GM19463 (cell line): ENCODE results near the gene PIK3AP1.

Experiments used
- ATAC-seq: cut with Tn5 transposase; IDR thresholded peaks from one replicate; pipeline ENCODE4 v1.9.1; 2021; ENCODE audit warnings: mild to moderate bottlenecking, moderate library complexity; ENCODE audit not compliant: unreplicated experiment

PIK3AP1 gene

GRCh38 chr10:96676272-96677112 is 43.8 kb downstream of the PIK3AP1 start:
- ATAC-seq: no peak

DNA sequence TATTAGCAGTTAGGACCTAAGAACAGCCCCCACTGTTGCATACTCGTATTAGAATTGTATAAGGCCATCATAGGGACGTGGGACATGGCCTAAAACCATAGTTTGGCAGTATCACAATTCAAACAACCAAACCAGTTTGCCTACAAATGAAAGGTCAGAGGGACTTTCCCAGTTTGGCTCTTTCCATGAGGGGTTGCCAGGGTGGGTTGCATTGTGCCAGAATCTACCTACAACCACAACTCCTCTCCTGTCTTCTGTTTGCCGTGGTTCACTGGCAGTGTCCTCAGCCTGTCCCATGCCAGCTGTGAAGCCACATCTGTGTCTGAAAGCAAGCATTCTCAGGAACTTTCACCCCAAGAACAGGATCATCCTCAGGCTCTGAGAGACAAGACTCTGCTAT is 44.5 kb downstream of the PIK3AP1 start:
- no peak for ATAC-seq

GRCh38 chr10:96673318-96674099 is 46.8 kb downstream of the PIK3AP1 start:
- peak; percentile 85 for ATAC-seq

DNA sequence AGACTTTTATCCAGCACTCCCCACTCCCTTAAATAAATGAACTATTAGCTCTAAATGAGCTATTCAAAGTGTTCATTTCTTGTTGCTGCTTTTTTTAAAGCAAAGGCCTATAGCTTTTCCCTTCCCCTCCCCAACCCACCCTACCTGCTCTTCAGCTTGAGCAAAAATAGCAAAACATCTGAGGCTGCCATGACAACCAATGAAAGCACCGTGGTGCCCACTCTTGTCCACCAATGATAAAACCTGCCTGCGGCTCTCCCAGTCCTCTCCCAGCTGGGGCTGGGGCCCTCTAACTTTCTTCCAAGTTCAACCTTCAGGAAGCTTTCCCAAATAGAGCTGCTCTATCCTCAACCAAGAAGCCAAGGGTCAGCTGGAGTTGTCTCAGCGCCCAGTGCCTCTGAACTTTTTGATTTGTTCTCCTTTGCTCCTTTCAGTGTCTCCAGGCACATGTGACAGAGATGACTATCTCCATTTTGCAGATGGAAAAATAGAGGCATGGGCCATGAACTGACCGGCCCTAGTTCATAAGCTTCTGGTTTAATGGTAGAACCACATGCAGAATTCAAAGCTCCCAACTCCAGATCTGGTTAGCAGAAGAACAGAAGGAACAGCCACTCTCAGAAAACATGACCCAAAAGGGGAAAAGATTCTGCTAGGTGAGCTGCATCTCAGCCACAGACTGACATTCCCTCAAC is 47.7 kb downstream of the PIK3AP1 start:
- no peak for ATAC-seq

- ATAC-seq: no peak
Measured at GRCh38 chr10:96671211-96671890, 49.0 kb downstream of the PIK3AP1 start.

DNA sequence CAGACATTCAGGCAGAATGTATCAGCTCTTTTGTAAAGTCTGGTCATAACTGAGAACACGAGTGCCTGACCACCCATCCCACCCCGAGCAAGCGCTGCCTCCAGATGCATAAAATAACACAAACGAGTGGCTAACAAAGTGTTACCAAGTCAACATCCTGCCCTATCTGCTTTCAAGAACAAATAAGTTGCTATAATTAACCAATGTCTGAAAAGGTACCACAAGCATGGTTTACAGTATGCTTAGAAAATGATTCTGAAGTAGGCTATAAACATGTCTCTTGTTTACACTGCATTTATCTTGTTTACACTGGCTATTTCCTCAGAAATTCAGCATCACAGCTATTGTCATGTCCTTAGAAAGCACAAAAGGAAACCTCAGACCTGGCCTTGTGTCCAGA is 49.5 kb downstream of the PIK3AP1 start:
- ATAC-seq: no peak

DNA sequence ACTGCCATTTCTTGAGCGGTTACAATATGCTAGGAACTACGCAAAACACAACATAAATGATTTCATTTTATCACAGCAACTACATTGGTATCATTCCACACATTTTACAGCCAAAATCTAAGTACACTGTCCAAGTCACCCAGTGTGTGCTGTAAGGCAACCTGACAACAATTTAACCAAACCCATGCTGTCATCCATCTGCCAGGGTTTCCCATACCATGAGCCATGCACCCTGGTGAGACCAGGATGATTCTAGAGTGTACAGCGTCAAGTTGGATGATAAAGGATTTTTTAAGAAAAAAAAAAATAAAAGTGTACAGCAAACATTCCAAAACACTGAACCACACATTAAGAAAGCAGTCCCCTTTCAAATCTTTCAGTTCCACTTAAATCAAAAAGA is 52.9 kb downstream of the PIK3AP1 start:
- ATAC-seq: no peak

DNA sequence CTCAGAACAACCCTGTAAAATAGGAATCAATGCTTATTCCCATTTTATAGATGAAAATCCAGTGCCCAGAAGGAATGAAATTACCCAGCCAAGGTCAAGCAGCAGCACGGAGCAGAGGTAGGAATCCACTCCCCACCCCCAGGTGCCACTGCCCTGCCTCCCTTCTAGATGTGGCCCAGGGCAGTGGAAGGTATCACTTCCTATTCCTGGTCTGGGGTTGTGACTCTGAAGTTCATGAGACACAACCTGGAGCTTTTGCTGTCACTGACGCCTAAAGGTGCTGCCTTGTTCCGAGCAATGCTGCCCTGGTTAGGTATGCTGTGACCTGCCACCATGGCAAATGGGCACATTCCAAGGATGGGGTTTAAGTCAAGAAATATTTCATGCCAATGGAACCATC is 53.6 kb downstream of the PIK3AP1 start:
- no peak for ATAC-seq

- ATAC-seq: no peak
Measured at GRCh38 chr10:96665306-96665705, 55.0 kb downstream of the PIK3AP1 start.

DNA sequence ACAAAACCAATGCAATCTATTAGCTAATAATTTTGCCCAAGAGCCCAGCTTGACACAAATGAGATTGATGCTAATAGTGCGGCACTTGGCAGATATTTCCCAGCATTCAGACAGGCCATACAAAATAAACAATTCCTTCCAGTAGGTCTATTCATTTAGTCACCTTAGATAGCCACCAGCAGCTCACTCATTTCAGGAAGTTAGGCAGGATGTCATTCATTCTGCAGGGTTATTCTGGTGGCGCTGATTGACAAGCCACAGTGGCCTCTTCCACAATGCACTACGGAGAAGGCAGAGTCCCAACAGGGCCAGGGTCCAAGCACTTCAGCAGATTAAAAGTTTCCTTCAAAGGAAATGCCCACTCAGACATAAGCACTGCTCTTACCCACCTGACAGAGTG is 55.8 kb downstream of the PIK3AP1 start:
- ATAC-seq: no peak

GRCh38 chr10:96663797-96664196 is 56.5 kb downstream of the PIK3AP1 start:
- ATAC-seq: no peak

DNA sequence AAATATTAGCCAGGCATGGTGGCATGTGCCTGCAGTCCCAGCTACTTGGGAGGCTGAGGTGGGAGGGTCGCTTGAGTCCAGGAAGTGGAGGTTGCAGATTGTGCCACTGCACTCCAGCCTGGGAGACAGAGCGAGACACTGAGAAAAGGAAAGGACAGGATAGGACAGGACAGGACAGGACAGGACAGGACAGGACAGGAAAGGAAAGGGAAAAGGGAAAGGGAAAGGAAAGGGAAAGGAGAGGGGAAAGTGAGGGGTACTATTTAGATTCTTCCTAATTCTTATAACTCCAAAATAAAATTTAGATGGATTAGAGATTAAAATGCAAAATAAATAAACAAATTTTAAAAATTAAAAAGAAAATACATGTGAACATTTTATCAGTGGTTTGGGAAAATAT is 58.7 kb downstream of the PIK3AP1 start:
- ATAC-seq: no peak

DNA sequence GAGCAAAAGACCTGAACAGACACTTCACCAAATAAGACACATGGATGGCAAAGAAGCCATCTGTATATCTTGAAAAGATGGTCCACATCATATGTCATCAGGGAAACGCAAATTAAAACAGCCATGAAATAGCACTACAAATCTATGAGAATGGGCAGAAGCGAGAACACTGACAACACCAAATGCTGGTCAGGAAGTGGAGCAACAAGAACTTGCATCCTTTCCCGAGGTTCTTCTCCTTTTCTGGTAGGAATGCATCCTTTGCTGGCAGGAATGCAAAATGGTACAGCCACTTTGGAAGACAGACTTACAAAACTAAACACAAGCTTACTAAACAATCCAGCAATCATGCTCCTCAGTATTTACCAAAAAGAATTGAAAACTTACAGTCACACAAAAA is 60.0 kb downstream of the PIK3AP1 start:
- ATAC-seq: no peak

GRCh38 chr10:96658844-96659243 is 61.5 kb downstream of the PIK3AP1 start:
- no peak for ATAC-seq

- ATAC-seq: no peak
Measured at GRCh38 chr10:96657385-96657784, 62.9 kb downstream of the PIK3AP1 start.

GRCh38 chr10:96656839-96657238 is 63.5 kb downstream of the PIK3AP1 start:
- no peak for ATAC-seq

GRCh38 chr10:96656198-96656577 is 64.1 kb downstream of the PIK3AP1 start:
- no peak for ATAC-seq

DNA sequence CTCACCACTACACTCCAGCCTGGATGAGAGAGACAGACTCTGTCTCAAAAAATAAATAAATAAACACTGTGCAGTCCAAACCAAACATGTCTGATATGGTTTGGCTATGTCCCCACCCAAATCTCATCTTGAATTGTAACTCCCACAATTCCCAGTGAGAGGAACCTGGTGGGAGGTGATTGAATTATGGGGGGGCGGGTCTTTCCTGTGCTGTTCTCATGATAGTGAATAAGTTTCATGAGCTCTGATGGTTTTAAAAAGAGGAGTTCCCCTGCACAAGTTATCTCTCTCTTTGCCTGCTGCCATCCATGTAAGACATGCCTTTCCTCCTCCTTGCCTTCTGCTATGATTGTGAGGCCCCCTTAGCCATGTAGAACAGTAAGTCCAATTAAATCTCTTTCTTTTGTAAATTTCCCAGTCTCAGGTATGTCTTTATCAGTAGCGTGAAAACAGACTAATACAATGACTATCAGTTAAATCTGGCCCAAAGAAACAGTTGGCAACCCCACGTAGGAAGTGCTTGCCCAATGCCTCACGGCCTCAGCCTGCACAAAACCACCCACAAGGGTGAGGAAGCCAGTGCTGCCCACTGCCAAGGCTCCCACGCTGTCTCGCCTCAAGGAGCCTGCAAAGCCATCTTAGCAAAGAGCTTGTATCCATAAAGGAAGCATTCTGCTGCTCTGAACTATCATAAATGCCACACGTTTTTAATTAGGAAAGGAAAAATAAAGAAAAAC is 64.7 kb downstream of the PIK3AP1 start:
- ATAC-seq: no peak

DNA sequence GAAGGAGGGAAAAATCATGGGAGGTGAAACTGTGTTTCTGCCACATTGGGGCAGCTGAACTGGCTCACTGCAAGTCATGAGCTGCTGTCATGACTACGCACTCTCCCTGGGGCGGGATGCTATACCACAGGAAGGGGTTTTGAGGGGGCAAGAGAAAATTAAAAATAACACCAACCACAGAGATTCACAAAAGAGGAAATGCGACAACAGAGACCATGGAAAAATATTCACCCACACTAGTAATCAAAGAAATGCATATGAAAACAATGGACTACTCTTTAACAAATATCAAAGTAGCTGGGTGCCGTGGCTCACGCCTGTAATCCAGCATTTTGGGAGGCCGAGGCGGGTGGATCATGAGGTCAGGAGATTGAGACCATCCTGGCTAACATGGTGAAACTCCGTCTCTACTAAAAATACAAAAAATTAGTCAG is 68.3 kb downstream of the PIK3AP1 start:
- peak; percentile 80 for ATAC-seq

- no peak for ATAC-seq
Measured at GRCh38 chr10:96650958-96651357, 69.4 kb downstream of the PIK3AP1 start.
